Measurements from ENCODE around the gene SLX1B.
"Not testable (repeated sequence)": the region's sequence is repeated elsewhere in the genome, so short reads cannot be mapped to it uniquely, and the experiment has no call there.

Gene SLX1B

GRCh38 chr16:29454269-29454668 lies at the start of gene SLX1B, which contains the start of gene BOLA2:
TSS of gene SLX1B (plus strand) at chr16:29454533.
TSS of gene BOLA2 (minus strand) at chr16:29454351. CDS start at chr16:29454253, 98 bp downstream.
- H3K9ac ChIP-seq (ENCODE audit: low read depth, low read length); H3K9me3 ChIP-seq (ENCODE audit: control insufficient read depth, insufficient read depth, low read length); H3K36me3 ChIP-seq (ENCODE audit: control insufficient read depth, insufficient read depth, low read length); H3K4me1 ChIP-seq (ENCODE audit: control insufficient read depth, insufficient read depth, low read length); H3K27me3 ChIP-seq (ENCODE audit: control insufficient read depth, insufficient read depth, low read length); H3K4me3 ChIP-seq (ENCODE audit: low read depth, low read length): not testable (repeated sequence)

- H3K27me3 ChIP-seq (ENCODE audit: control insufficient read depth, insufficient read depth, low read length); H3K9me3 ChIP-seq (ENCODE audit: control insufficient read depth, insufficient read depth, low read length); H3K9ac ChIP-seq (ENCODE audit: low read depth, low read length); H3K36me3 ChIP-seq (ENCODE audit: control insufficient read depth, insufficient read depth, low read length); H3K4me1 ChIP-seq (ENCODE audit: control insufficient read depth, insufficient read depth, low read length); H3K4me3 ChIP-seq (ENCODE audit: low read depth, low read length): not testable (repeated sequence)
Measured at GRCh38 chr16:29405249-29405648, 49.1 kb upstream of the SLX1B start.

- not testable (repeated sequence) for H3K9ac ChIP-seq (ENCODE audit: low read depth, low read length); H3K27me3 ChIP-seq (ENCODE audit: control insufficient read depth, insufficient read depth, low read length); H3K36me3 ChIP-seq (ENCODE audit: control insufficient read depth, insufficient read depth, low read length); H3K9me3 ChIP-seq (ENCODE audit: control insufficient read depth, insufficient read depth, low read length); H3K4me1 ChIP-seq (ENCODE audit: control insufficient read depth, insufficient read depth, low read length); H3K4me3 ChIP-seq (ENCODE audit: low read depth, low read length)
Measured at GRCh38 chr16:29423587-29423986, 30.7 kb upstream of the SLX1B start.

GRCh38 chr16:29425390-29425789 lies 28.9 kb upstream of the SLX1B start:
- not testable (repeated sequence) for H3K9me3 ChIP-seq (ENCODE audit: control insufficient read depth, insufficient read depth, low read length); H3K36me3 ChIP-seq (ENCODE audit: control insufficient read depth, insufficient read depth, low read length); H3K27me3 ChIP-seq (ENCODE audit: control insufficient read depth, insufficient read depth, low read length); H3K4me1 ChIP-seq (ENCODE audit: control insufficient read depth, insufficient read depth, low read length); H3K4me3 ChIP-seq (ENCODE audit: low read depth, low read length); H3K9ac ChIP-seq (ENCODE audit: low read depth, low read length)

- not testable (repeated sequence) for H3K27me3 ChIP-seq (ENCODE audit: control insufficient read depth, insufficient read depth, low read length); H3K9ac ChIP-seq (ENCODE audit: low read depth, low read length); H3K36me3 ChIP-seq (ENCODE audit: control insufficient read depth, insufficient read depth, low read length); H3K9me3 ChIP-seq (ENCODE audit: control insufficient read depth, insufficient read depth, low read length); H3K4me1 ChIP-seq (ENCODE audit: control insufficient read depth, insufficient read depth, low read length); H3K4me3 ChIP-seq (ENCODE audit: low read depth, low read length)
Measured at GRCh38 chr16:29453754-29454153, 579 bp upstream of the SLX1B start.

GRCh38 chr16:29454828-29455227 lies 495 bp downstream of the SLX1B start:
- not testable (repeated sequence) for H3K4me1 ChIP-seq (ENCODE audit: control insufficient read depth, insufficient read depth, low read length); H3K9me3 ChIP-seq (ENCODE audit: control insufficient read depth, insufficient read depth, low read length); H3K27me3 ChIP-seq (ENCODE audit: control insufficient read depth, insufficient read depth, low read length); H3K36me3 ChIP-seq (ENCODE audit: control insufficient read depth, insufficient read depth, low read length); H3K4me3 ChIP-seq (ENCODE audit: low read depth, low read length); H3K9ac ChIP-seq (ENCODE audit: low read depth, low read length)

GRCh38 chr16:29457660-29458059 lies 3.3 kb downstream of the SLX1B start:
- not testable (repeated sequence) for H3K9ac ChIP-seq (ENCODE audit: low read depth, low read length); H3K27me3 ChIP-seq (ENCODE audit: control insufficient read depth, insufficient read depth, low read length); H3K36me3 ChIP-seq (ENCODE audit: control insufficient read depth, insufficient read depth, low read length); H3K9me3 ChIP-seq (ENCODE audit: control insufficient read depth, insufficient read depth, low read length); H3K4me1 ChIP-seq (ENCODE audit: control insufficient read depth, insufficient read depth, low read length); H3K4me3 ChIP-seq (ENCODE audit: low read depth, low read length)

- H3K4me3 ChIP-seq (ENCODE audit: low read depth, low read length); H3K27me3 ChIP-seq (ENCODE audit: control insufficient read depth, insufficient read depth, low read length); H3K36me3 ChIP-seq (ENCODE audit: control insufficient read depth, insufficient read depth, low read length); H3K4me1 ChIP-seq (ENCODE audit: control insufficient read depth, insufficient read depth, low read length); H3K9ac ChIP-seq (ENCODE audit: low read depth, low read length); H3K9me3 ChIP-seq (ENCODE audit: control insufficient read depth, insufficient read depth, low read length): not testable (repeated sequence)
Measured at GRCh38 chr16:29459706-29460646, 5.6 kb downstream of the SLX1B start, which contains the start of gene SULT1A4. TSS of gene SULT1A4 (plus strand) at chr16:29459913. CDS start at chr16:29461386, 1,473 bp downstream.

- H3K9ac ChIP-seq (ENCODE audit: low read depth, low read length); H3K27me3 ChIP-seq (ENCODE audit: control insufficient read depth, insufficient read depth, low read length); H3K4me3 ChIP-seq (ENCODE audit: low read depth, low read length); H3K36me3 ChIP-seq (ENCODE audit: control insufficient read depth, insufficient read depth, low read length); H3K9me3 ChIP-seq (ENCODE audit: control insufficient read depth, insufficient read depth, low read length); H3K4me1 ChIP-seq (ENCODE audit: control insufficient read depth, insufficient read depth, low read length): not testable (repeated sequence)
Measured at GRCh38 chr16:29460647-29461030, 6.3 kb downstream of the SLX1B start.

- H3K9me3 ChIP-seq (ENCODE audit: control insufficient read depth, insufficient read depth, low read length); H3K36me3 ChIP-seq (ENCODE audit: control insufficient read depth, insufficient read depth, low read length); H3K4me1 ChIP-seq (ENCODE audit: control insufficient read depth, insufficient read depth, low read length); H3K9ac ChIP-seq (ENCODE audit: low read depth, low read length); H3K4me3 ChIP-seq (ENCODE audit: low read depth, low read length); H3K27me3 ChIP-seq (ENCODE audit: control insufficient read depth, insufficient read depth, low read length): not testable (repeated sequence)
Measured at GRCh38 chr16:29465985-29466824, 11.9 kb downstream of the SLX1B start.

GRCh38 chr16:29466904-29467303 lies 12.6 kb downstream of the SLX1B start:
- not testable (repeated sequence) for H3K36me3 ChIP-seq (ENCODE audit: control insufficient read depth, insufficient read depth, low read length); H3K9ac ChIP-seq (ENCODE audit: low read depth, low read length)

More at GRCh38 chr16:29466904-29467303, 12.6 kb downstream of the SLX1B start:
- H3K4me1 ChIP-seq (ENCODE audit: control insufficient read depth, insufficient read depth, low read length); H3K4me3 ChIP-seq (ENCODE audit: low read depth, low read length); H3K27me3 ChIP-seq (ENCODE audit: control insufficient read depth, insufficient read depth, low read length); H3K9me3 ChIP-seq (ENCODE audit: control insufficient read depth, insufficient read depth, low read length): not testable (repeated sequence)

Data from iPS-15b (cell line).